ENCODE data around the gene FOCAD. TPM values are rescaled to one million over a fixed set of nuclear protein-coding genes. Genes with fewer than 3 reads are reported as not detected.

Gene FOCAD
- polyA plus RNA-seq, 4 donors = 3.5 to 14.9 (median 6.9) TPM

DNA sequence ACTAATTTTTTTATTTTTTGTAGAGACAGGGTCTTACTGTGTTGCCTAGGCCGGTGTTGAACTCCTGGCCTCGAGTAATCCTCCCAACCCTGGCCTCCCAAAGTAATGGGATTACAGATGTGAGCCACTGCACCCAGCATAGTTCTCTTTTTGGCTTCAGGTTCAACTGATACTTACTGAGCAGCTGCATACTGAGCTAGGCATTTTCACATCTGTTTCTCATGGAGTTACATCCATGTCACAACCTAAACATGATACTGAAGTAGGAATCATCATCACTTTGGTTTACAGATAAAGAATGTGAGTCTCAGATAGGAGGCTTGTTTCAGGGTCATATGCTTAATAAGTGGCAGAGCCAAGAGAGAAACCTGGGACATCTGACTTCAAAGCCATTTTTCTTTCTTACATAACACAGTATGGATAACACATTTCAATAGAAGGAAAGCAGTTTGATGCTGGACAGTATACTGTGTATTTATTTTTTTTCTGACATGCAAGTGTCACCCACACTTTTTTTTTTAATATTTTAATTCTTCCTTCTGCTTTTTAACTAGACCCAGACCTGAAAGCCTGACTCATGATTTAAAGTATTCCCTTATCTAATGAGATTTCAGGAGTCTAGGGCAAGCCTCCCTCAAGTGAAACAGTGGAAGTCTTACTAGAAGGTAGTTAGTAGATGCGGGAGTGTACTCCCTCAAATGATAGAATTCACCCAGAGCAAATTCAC is 256.6 kb downstream of the FOCAD start:
- FAIRE-seq = no peak
- DNase-seq = peak in 1 of 2 donors; percentile 1
- Histone ChIP-seq H3K9me3 (ENCODE audit: control insufficient read depth in 2 of 2, insufficient read depth in 1 of 2, low read depth in 1 of 2, low read length in 1 of 2) (no peaks in the 10 kb centered on the region), H3K4me1 (ENCODE audit: control insufficient read depth in 3 of 3, insufficient read depth in 2 of 3, low read depth in 1 of 3, low read length in 2 of 3) (no peaks in the 10 kb centered on the region), H3K27me3 (ENCODE audit: control insufficient read depth in 3 of 3, insufficient read depth in 3 of 3, low read length in 3 of 3) (no peaks in the 10 kb centered on the region), H3K27ac (ENCODE audit: low read depth in 1 of 3, low read length in 2 of 3) (no peak overlapping the region), H3K4me3 (ENCODE audit: low read depth in 1 of 3, low read length in 3 of 3) (no peak overlapping the region), H3K36me3 (ENCODE audit: control insufficient read depth in 3 of 3, insufficient read depth in 2 of 3, low read depth in 1 of 3, low read length in 3 of 3) (peaks cover 0 to 3% (median 3%) of the 10 kb centered on the region in 3 donors)
- WGBS, 3 donors = 57 to 65% (median 64%) methylated on average over 3 of the region's 3 CpGs

- Histone ChIP-seq H3K27me3 (ENCODE audit: control insufficient read depth in 3 of 3, insufficient read depth in 3 of 3, low read length in 3 of 3) (no peaks in the 10 kb centered on the region), H3K27ac (ENCODE audit: low read depth in 1 of 3, low read length in 2 of 3) (no peak overlapping the region), H3K4me1 (ENCODE audit: control insufficient read depth in 3 of 3, insufficient read depth in 2 of 3, low read depth in 1 of 3, low read length in 2 of 3) (no peaks in the 10 kb centered on the region), H3K9me3 (ENCODE audit: control insufficient read depth in 2 of 2, insufficient read depth in 1 of 2, low read depth in 1 of 2, low read length in 1 of 2) (no peaks in the 10 kb centered on the region), H3K4me3 (ENCODE audit: low read depth in 1 of 3, low read length in 3 of 3) (no peak overlapping the region), H3K36me3 (ENCODE audit: control insufficient read depth in 3 of 3, insufficient read depth in 2 of 3, low read depth in 1 of 3, low read length in 3 of 3) (peaks cover 0 to 3% (median 3%) of the 10 kb centered on the region in 3 donors)
- 2 to 9% (median 5%) methylated on average over 7 of the region's 7 CpGs for WGBS, 3 donors
- FAIRE-seq (no peak), DNase-seq (peak; percentile 78 to 79)
Measured at GRCh38 chr9:20941174-20941690, 257.2 kb downstream of the FOCAD start.

DNA sequence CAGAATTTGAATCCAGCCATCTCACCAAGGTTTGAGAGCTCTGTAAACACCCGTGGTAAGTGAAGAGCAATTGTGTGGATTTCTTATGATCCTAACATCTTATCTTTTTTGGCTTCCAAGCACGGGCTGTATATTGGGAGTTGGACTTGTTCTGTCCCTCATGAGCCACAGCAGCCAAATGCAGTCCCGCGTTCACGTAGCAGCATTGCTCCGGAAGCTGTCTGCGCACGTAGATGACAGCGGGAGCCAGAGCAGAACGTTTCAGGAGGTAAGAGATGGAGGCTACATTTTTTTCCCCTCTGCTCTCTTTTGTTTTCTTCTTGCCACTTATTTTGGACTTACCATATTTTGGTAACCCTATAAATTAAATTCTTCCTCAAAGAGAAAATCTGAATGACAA is 260.4 kb downstream of the FOCAD start:
- Histone ChIP-seq H3K27me3 (ENCODE audit: control insufficient read depth in 3 of 3, insufficient read depth in 3 of 3, low read length in 3 of 3) (no peaks in the 10 kb centered on the region), H3K36me3 (ENCODE audit: control insufficient read depth in 3 of 3, insufficient read depth in 2 of 3, low read depth in 1 of 3, low read length in 3 of 3) (peaks cover 0 to 3% (median 3%) of the 10 kb centered on the region in 3 donors), H3K4me1 (ENCODE audit: control insufficient read depth in 3 of 3, insufficient read depth in 2 of 3, low read depth in 1 of 3, low read length in 2 of 3) (no peaks in the 10 kb centered on the region), H3K27ac (ENCODE audit: low read depth in 1 of 3, low read length in 2 of 3) (no peak overlapping the region), H3K4me3 (ENCODE audit: low read depth in 1 of 3, low read length in 3 of 3) (no peak overlapping the region), H3K9me3 (ENCODE audit: control insufficient read depth in 2 of 2, insufficient read depth in 1 of 2, low read depth in 1 of 2, low read length in 1 of 2) (no peaks in the 10 kb centered on the region)
- DNase-seq (no peak), FAIRE-seq (no peak)
- 82 to 86% (median 82%) methylated on average over 10 of the region's 10 CpGs for WGBS, 3 donors

GRCh38 chr9:20945269-20945668 is 261.2 kb downstream of the FOCAD start:
- no peaks in the 10 kb centered on the region for H3K9me3 ChIP-seq (ENCODE audit: control insufficient read depth in 2 of 2, insufficient read depth in 1 of 2, low read depth in 1 of 2, low read length in 1 of 2)
- no peaks in the 10 kb centered on the region for H3K4me1 ChIP-seq (ENCODE audit: control insufficient read depth in 3 of 3, insufficient read depth in 2 of 3, low read depth in 1 of 3, low read length in 2 of 3)
- no peak overlapping the region for H3K4me3 ChIP-seq (ENCODE audit: low read depth in 1 of 3, low read length in 3 of 3)
- peaks cover 0 to 3% (median 3%) of the 10 kb centered on the region in 3 donors for H3K36me3 ChIP-seq (ENCODE audit: control insufficient read depth in 3 of 3, insufficient read depth in 2 of 3, low read depth in 1 of 3, low read length in 3 of 3)
- 90 to 95% (median 94%) methylated on average over 3 of the region's 3 CpGs for WGBS, 3 donors
- H3K27ac ChIP-seq (ENCODE audit: low read depth in 1 of 3, low read length in 2 of 3) = no peak overlapping the region
- no peak for DNase-seq
- no peaks in the 10 kb centered on the region for H3K27me3 ChIP-seq (ENCODE audit: control insufficient read depth in 3 of 3, insufficient read depth in 3 of 3, low read length in 3 of 3)
- FAIRE-seq = no peak

DNA sequence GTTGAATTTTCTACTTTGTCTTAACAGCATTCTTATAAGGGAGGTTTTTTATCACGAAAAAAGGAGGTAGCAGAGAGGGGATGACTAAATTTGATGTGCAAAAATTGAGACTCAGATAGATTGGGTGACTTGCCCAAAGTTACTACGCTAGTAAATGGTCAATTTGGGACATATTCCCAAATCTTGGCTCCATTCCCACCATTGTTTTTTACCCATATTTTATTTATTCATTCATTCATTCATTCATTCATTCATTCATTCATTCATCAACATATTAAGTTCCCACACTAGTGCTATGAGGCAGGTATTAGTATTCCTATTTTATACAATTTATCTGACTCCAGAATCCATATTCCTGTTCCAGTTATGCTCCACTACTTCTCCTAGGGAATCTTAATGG is 261.8 kb downstream of the FOCAD start:
- H3K27me3 ChIP-seq (ENCODE audit: control insufficient read depth in 3 of 3, insufficient read depth in 3 of 3, low read length in 3 of 3) = no peaks in the 10 kb centered on the region
- no peaks in the 10 kb centered on the region for H3K4me1 ChIP-seq (ENCODE audit: control insufficient read depth in 3 of 3, insufficient read depth in 2 of 3, low read depth in 1 of 3, low read length in 2 of 3)
- peaks cover 0 to 5% (median 3%) of the 10 kb centered on the region in 3 donors for H3K36me3 ChIP-seq (ENCODE audit: control insufficient read depth in 3 of 3, insufficient read depth in 2 of 3, low read depth in 1 of 3, low read length in 3 of 3)
- H3K4me3 ChIP-seq (ENCODE audit: low read depth in 1 of 3, low read length in 3 of 3) = no peak overlapping the region
- WGBS, 3 donors = 94 to 98% (median 96%) methylated on average over 2 of the region's 2 CpGs
- H3K9me3 ChIP-seq (ENCODE audit: control insufficient read depth in 2 of 2, insufficient read depth in 1 of 2, low read depth in 1 of 2, low read length in 1 of 2) = no peaks in the 10 kb centered on the region
- no peak overlapping the region for H3K27ac ChIP-seq (ENCODE audit: low read depth in 1 of 3, low read length in 2 of 3)
- DNase-seq (no peak), FAIRE-seq (no peak)

DNA sequence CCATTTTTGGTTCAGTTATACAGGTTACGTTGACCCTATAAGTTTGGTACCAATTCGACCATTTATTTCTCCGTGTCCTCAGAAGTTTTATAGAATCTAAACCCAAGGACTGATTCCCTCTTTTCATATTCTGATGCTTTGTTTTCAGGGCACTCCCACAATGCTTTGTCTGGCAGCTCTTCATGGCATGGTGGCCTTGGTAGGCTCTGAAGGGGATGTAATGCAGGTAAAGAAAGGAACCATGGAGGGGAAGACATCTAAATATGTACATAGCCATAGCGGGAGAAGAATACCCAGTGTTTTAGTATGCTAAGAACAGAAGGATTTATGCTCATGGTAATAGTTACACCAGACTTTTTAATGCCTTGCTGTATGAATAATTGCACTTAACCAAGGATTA is 264.6 kb downstream of the FOCAD start:
- Histone ChIP-seq H3K9me3 (ENCODE audit: control insufficient read depth in 2 of 2, insufficient read depth in 1 of 2, low read depth in 1 of 2, low read length in 1 of 2) (no peaks in the 10 kb centered on the region), H3K36me3 (ENCODE audit: control insufficient read depth in 3 of 3, insufficient read depth in 2 of 3, low read depth in 1 of 3, low read length in 3 of 3) (peaks cover 3 to 9% (median 5%) of the 10 kb centered on the region in 3 donors), H3K27ac (ENCODE audit: low read depth in 1 of 3, low read length in 2 of 3) (no peak overlapping the region), H3K4me3 (ENCODE audit: low read depth in 1 of 3, low read length in 3 of 3) (no peak overlapping the region), H3K27me3 (ENCODE audit: control insufficient read depth in 3 of 3, insufficient read depth in 3 of 3, low read length in 3 of 3) (no peaks in the 10 kb centered on the region), H3K4me1 (ENCODE audit: control insufficient read depth in 3 of 3, insufficient read depth in 2 of 3, low read depth in 1 of 3, low read length in 2 of 3) (no peaks in the 10 kb centered on the region)
- no peak for FAIRE-seq
- WGBS, 3 donors = 91 to 96% (median 93%) methylated on average over 4 of the region's 4 CpGs
- DNase-seq = no peak

GRCh38 chr9:20950707-20951106 is 266.6 kb downstream of the FOCAD start:
- peaks cover 2 to 9% (median 3%) of the 10 kb centered on the region in 3 donors for H3K36me3 ChIP-seq (ENCODE audit: control insufficient read depth in 3 of 3, insufficient read depth in 2 of 3, low read depth in 1 of 3, low read length in 3 of 3)
- H3K9me3 ChIP-seq (ENCODE audit: control insufficient read depth in 2 of 2, insufficient read depth in 1 of 2, low read depth in 1 of 2, low read length in 1 of 2) = no peaks in the 10 kb centered on the region
- WGBS, 3 donors = 94 to 98% (median 98%) methylated on average over 2 of the region's 2 CpGs
- H3K27ac ChIP-seq (ENCODE audit: low read depth in 1 of 3, low read length in 2 of 3) = no peak overlapping the region
- DNase-seq (no peak), FAIRE-seq (no peak)
- H3K4me3 ChIP-seq (ENCODE audit: low read depth in 1 of 3, low read length in 3 of 3) = no peak overlapping the region
- no peaks in the 10 kb centered on the region for H3K4me1 ChIP-seq (ENCODE audit: control insufficient read depth in 3 of 3, insufficient read depth in 2 of 3, low read depth in 1 of 3, low read length in 2 of 3)
- no peaks in the 10 kb centered on the region for H3K27me3 ChIP-seq (ENCODE audit: control insufficient read depth in 3 of 3, insufficient read depth in 3 of 3, low read length in 3 of 3)

DNA sequence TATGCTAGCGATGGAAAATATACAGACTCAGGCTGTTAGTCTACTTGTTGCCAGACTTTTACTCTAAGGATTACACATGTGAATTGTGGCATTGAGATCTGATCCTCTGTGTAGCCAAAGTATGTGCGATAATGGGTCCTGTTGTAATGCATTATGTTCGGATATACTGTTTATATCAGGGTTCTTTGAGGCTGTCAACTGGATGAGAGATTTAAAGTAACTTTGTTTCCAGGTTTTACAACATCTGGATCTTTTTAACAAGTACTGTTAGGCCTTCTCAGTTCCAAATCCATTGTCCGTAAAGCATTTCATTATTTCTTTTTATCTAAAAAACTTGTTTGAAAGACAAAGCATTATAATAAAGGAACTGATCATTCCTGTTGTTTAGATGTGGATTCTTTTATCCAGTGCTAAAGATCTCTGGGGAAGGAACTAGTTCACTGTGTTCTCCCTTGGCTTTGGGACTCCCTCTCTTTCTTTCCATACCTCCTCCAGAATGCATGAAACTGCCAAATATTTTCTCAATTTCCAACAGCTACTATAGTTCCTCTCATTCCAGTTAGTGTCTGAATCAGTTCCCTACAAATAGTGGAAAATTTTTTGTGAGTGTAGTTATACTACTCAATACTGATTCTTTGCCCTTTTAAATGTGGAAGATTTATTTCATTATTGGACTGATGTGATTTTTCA is 278.6 kb downstream of the FOCAD start:
- FAIRE-seq = no peak
- WGBS, 3 donors = 78 to 92% (median 91%) methylated on average over 4 of the region's 4 CpGs
- Histone ChIP-seq H3K27me3 (ENCODE audit: control insufficient read depth in 3 of 3, insufficient read depth in 3 of 3, low read length in 3 of 3) (no peaks in the 10 kb centered on the region), H3K9me3 (ENCODE audit: control insufficient read depth in 2 of 2, insufficient read depth in 1 of 2, low read depth in 1 of 2, low read length in 1 of 2) (no peaks in the 10 kb centered on the region), H3K27ac (ENCODE audit: low read depth in 1 of 3, low read length in 2 of 3) (no peak overlapping the region), H3K36me3 (ENCODE audit: control insufficient read depth in 3 of 3, insufficient read depth in 2 of 3, low read depth in 1 of 3, low read length in 3 of 3) (no peaks in the 10 kb centered on the region), H3K4me3 (ENCODE audit: low read depth in 1 of 3, low read length in 3 of 3) (no peak overlapping the region), H3K4me1 (ENCODE audit: control insufficient read depth in 3 of 3, insufficient read depth in 2 of 3, low read depth in 1 of 3, low read length in 2 of 3) (no peaks in the 10 kb centered on the region)
- no peak for DNase-seq
